ENCODE data around the gene ZC3HAV1L. TPM values are rescaled to one million over a fixed set of nuclear protein-coding genes. Genes with fewer than 3 reads are reported as not detected.
A peak's percentile ranks its signal among the peaks of the same experiment; 100 is the strongest.
"Not testable (repeated sequence)": the region's sequence is repeated elsewhere in the genome, so short reads cannot be mapped to it uniquely, and the experiment has no call there.

Gene ZC3HAV1L
- total RNA-seq, 1 donor from 2014 or later, result 16.1 TPM

- peak; percentile 25 for DNase-seq (ENCODE audit: low read depth)
Observed at GRCh38 chr7:139054101-139054500, 18.3 kb upstream of the ZC3HAV1L start.

- no peak for DNase-seq (ENCODE audit: low read depth)
Observed at GRCh38 chr7:139051655-139052054, 15.8 kb upstream of the ZC3HAV1L start.

GRCh38 chr7:139049936-139050335 lies 14.1 kb upstream of the ZC3HAV1L start:
- DNase-seq (ENCODE audit: low read depth), result no peak

GRCh38 chr7:139049111-139049510 lies 13.3 kb upstream of the ZC3HAV1L start:
- DNase-seq (ENCODE audit: low read depth), result no peak

- DNase-seq (ENCODE audit: low read depth), result no peak
Observed at GRCh38 chr7:139047970-139048369, 12.1 kb upstream of the ZC3HAV1L start.

GRCh38 chr7:139046143-139046542 lies 10.3 kb upstream of the ZC3HAV1L start:
- no peak for DNase-seq (ENCODE audit: low read depth)

- DNase-seq (ENCODE audit: low read depth), result no peak
Observed at GRCh38 chr7:139044813-139045794, 9.3 kb upstream of the ZC3HAV1L start.

GRCh38 chr7:139043823-139044812 lies 8.3 kb upstream of the ZC3HAV1L start:
- no peak for DNase-seq (ENCODE audit: low read depth)

- no peak for DNase-seq (ENCODE audit: low read depth)
Observed at GRCh38 chr7:139041378-139042085, 5.7 kb upstream of the ZC3HAV1L start.

GRCh38 chr7:139038691-139039090 lies 2.8 kb upstream of the ZC3HAV1L start:
- DNase-seq (ENCODE audit: low read depth), result no peak

- no peak for DNase-seq (ENCODE audit: low read depth)
Observed at GRCh38 chr7:139036901-139037300, 1.1 kb upstream of the ZC3HAV1L start.

GRCh38 chr7:139034855-139035585 lies 822 bp downstream of the ZC3HAV1L start:
- DNase-seq (ENCODE audit: low read depth), result peak; percentile 59

GRCh38 chr7:139034336-139034735 lies 1.5 kb downstream of the ZC3HAV1L start:
- DNase-seq (ENCODE audit: low read depth), result no peak

GRCh38 chr7:139033346-139034114 lies 2.3 kb downstream of the ZC3HAV1L start:
- no peak for DNase-seq (ENCODE audit: low read depth)

GRCh38 chr7:139032473-139032872 lies 3.4 kb downstream of the ZC3HAV1L start:
- no peak for DNase-seq (ENCODE audit: low read depth)

GRCh38 chr7:139029353-139029752 lies 6.5 kb downstream of the ZC3HAV1L start:
- DNase-seq (ENCODE audit: low read depth), result no peak

- DNase-seq (ENCODE audit: low read depth), result no peak
Observed at GRCh38 chr7:139026551-139026950, 9.3 kb downstream of the ZC3HAV1L start.

- DNase-seq (ENCODE audit: low read depth), result not testable (repeated sequence)
Observed at GRCh38 chr7:139025861-139026260, 10.0 kb downstream of the ZC3HAV1L start.

GRCh38 chr7:139023076-139023475 lies 12.8 kb downstream of the ZC3HAV1L start:
- DNase-seq (ENCODE audit: low read depth), result no peak

GRCh38 chr7:139022286-139022685 lies 13.6 kb downstream of the ZC3HAV1L start:
- no peak for DNase-seq (ENCODE audit: low read depth)
